HG03520 (cell line): ENCODE results near the gene PTN.

Experiments
- ATAC-seq: cut with Tn5 transposase; IDR thresholded peaks from one replicate; pipeline ENCODE4 v1.9.1; 2021; ENCODE audit warnings: mild to moderate bottlenecking, moderate library complexity; ENCODE audit not compliant: unreplicated experiment

The PTN gene

GRCh38 chr7:137324796-137325696 is 18.5 kb downstream of the PTN start:
- ATAC-seq: no peak

DNA sequence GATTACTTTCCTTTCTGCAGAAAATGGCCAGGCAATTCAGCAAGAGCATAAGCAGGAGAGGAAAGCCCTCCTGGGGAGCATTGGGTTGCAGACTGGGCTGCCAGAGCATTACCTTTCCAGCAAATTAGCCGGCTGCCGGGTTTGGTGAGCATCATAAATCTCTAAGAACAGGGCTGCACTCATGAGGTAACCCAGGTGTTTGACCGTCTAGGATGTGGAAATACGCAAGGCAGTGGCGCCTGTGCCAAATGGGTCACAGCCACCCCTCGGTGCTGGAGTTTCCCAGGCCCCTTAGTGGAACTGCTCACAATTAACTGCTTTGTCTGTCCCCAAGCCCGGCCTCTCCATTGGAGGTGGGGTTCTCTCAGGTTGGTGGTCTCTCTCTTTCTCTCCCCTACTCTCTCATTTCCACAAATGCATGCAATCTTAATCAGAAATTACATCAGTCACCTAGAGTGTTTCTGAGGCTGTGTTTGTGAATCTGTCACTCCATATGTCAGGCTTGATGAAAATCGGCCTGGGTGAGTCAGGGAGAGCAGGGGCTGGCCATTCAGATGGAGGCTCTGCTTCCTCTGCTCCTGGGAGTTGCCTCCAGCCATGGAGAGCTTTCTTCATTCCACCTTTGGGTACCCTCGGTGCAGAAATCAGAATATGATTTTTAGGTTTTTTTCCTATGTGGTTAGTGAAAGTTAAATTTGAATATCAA is 26.7 kb downstream of the PTN start:
- ATAC-seq: no peak

DNA sequence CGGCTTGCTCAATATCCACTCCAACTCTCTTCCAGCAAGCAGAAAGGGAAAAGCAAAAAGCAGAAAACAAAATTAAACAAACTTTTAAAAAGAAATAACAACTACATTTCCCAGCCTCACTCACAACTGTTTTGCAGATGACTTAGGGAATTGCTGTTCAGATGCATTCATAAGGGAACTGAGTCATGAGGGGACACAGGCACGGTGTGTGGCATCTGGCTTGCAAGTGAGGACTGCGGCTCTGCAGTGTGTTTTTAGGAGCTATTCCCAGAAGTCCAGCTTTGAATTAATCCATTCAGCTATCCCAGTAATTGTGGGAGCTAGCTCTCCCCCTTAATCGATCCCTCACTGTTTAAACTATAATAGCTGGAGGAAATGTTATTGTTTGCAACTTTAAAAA is 30.3 kb downstream of the PTN start:
- ATAC-seq: no peak

DNA sequence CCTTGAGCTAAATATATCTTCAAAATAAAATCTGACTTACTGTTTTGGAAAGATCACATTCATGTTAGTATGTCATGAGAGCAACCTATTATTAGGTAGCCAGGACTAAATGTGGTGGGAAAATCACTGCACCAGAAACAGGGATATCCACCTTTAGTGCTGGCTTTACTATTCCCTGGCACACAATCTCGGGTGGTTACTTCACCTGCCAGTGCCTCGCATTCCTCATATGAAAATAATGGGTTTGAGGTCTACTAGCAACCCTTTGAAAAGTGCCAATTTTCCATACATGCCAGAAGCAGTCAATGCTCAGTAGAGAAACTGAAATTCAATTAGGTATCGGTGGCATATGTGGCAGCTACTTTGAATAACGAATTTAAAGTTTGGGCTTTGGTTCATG is 36.8 kb downstream of the PTN start:
- ATAC-seq: no peak

DNA sequence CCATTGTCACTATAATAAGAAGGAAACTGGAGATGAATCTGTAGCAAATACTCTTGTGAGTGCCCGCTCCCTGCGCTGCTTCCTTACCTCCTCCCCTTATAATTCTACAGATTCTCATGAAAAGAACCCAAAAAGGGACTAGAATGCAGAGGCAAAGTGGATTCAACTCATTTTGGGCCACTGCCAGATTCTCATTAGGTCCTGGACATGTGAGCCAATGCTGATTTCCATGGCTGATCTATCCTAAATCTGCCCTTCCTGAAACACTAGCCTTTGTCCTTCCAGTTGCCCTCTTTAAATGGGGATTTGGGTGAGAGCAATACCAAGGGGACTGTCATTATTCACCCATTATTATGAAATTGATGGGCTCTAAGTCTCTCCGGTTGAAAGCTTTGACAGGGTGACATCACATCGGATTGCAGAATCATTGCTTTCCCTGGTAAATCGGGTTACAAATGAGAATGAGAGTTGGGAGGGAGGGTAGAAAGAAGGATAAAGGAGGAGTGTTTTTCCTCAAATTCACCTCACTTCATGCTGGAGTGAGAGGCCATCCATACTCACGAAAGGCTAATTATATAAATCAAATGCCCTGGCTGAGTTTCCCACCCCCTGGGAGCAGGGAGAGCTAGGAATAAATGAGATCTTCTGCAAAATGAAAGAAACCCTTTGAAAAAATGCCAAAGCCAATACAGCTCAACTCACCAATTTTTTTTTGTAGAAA is 37.5 kb downstream of the PTN start:
- no peak for ATAC-seq

DNA sequence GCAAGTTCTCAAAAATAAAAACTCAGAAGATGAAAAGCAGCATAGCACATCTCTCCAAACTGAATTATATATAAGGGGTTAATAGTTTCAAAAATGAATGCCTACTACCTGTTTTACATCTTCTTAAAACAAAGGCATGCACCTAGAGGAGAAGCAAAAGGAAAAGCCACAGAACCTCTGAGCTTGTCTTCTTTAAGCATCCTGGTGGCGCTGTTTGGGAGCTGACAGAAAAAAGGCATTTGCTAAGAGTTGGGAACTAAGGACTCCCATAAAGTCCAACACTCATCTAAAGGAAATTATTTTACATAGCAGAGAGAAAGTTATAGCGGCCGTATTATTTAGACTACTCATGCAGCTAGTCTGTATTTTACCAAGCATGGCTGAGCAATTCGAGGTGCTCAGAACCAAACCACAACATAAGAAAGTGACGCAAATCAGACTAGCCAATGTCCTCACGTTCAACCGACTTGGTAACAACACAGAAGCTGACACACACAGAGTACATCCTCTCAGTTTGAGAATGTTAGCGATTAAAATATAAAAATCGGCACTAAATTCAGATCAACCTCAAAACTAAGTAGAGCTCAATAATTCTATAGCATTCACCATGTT is 38.8 kb downstream of the PTN start:
- ATAC-seq: no peak

DNA sequence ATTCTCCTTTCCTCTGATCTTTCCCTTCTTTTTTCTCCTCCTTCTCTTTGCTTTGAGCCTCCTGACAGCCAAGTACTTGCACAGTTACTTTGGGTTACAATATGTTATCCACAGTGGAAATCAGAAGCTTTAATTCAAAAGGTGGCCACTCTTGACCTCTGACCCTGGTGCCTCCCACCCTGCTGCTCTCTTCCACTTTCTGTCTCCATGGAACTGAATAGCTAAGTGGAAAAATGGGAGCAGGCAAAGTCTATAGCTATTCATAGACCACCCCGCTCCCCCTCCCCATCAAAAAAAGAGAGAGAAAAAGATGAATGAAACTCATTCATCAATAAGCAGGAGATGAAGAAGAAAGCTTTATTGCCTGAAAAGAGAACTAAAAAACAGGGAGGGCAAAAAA is 39.4 kb downstream of the PTN start:
- ATAC-seq: no peak

GRCh38 chr7:137302081-137302480 is 41.5 kb downstream of the PTN start:
- ATAC-seq: no peak

DNA sequence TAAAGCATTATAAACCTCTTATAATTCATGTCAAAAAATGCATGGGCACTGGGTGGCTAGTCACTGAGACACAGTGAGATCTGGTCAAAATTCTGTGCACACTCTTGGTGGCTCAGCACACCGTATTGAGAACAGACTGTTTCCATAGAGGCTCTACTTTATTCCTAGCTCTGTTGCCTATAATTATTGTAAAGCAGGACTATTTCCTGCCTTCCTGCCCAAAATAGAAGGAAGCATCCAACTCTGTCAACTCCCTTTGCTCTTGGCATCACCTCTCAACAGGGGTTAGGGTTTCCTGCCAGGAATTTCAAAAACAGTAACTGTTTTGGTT is 45.1 kb downstream of the PTN start:
- no peak for ATAC-seq

DNA sequence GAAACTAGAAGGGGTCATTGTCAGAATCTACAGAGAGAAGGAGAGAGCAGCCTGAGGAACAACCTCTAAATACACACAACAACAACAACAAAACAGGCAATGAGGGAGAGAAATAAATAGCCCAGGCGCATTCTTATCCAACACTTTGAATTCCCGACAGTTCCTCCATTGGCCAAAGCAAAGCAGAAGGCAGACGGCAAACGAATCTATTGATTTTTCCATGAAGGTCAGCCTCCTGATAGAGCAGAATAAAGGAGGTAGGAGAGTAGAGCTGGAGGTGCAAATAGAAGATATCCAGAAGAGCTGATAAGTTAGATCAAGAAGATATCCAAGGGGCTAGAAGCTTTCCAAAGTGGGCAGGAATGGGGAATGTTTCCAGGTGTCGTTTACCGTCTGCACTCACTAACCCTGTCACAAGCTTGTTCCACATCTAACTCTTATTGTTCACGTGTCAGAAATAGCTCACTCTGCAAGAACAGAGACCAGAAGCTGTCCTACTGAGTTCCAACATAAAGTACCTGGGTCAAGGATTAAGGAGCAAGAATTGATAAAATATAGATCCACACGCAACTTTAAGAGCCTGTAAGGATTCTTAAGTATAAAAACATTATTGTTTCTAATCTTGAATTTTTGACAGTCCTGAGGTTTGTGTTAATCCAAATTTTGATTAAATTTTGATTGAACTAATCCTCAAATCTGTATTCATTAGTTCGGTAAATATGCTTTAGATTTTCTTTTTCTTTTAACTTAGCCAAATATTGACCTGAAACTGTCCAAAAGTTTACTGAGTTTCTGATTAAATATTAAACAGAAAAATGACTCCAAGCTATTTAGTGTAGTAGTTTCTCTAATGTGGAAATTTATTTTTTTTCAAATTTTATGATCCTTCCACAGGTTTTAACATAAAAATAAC is 45.7 kb downstream of the PTN start:
- ATAC-seq: no peak

GRCh38 chr7:137296576-137296975 is 47.0 kb downstream of the PTN start:
- ATAC-seq: no peak

GRCh38 chr7:137295739-137296324 is 47.7 kb downstream of the PTN start:
- ATAC-seq: no peak

GRCh38 chr7:137289101-137289500 is 54.4 kb downstream of the PTN start:
- ATAC-seq: no peak

DNA sequence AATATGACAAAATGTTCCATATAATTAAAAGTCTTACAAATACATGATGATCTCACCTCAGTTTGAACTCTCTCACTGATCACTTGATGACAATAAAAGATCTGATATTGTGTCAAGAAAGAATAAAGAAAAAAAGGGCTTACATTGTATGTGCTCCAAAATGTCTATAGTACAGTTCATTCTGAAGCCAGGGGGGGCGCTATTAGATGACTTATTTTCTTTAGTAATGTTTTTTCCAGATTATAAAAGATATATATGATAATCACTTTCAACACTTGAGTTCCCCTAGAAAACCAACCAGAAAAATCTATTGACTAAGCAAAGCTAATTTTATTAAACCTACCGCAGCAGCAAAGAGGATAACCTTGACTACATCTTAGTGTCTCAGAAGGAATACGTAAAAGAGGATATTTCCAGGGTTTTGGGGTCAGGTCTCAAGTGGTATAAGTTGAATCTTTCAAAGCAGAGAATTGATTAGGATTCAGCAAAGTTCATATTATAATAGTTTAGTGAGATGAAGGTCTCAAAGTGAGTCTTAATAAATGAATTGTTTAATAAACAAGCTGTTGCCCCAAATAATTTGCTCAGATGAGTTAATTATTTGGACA is 55.8 kb downstream of the PTN start:
- no peak for ATAC-seq

DNA sequence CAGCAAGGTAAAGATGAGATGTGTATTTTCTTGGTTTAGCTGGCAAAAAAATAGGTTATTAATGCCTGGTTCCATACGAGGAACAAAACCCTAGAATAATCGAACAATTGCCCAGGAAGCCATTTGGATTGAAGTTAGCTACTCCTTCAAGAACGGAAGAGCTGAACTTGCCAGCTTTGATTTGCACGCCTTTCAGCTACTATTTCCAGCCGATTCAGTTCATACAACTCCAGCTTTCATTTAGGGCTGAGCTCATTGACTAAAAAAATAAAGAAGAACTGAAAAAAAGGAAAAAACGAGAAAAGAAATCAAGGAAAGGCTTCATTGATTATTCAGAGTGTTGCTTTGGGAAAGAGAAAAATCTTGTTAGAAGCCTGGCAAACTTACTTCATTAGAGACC is 60.4 kb downstream of the PTN start:
- ATAC-seq: no peak

- ATAC-seq: no peak
These were observed 61.5 kb downstream of the PTN start for GRCh38 chr7:137282043-137282442.

DNA sequence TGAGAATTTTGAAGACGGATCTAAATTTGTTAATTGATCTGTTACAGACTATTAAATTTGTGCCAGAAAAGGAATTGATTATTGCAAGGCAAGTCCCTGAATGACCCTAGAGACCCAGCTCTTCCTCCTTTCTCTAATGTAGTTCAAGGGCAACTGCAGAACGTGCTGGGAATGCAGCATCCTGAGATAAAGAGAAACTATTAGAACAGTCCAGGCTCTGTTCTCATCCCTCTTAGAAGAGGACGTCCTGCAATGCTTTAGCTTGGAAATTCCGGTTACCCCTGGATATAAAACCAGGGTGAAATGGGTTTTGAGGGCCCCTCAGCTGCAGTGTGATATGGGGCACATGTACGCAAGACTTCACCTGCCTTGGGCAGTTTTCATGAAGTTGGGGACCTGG is 67.3 kb downstream of the PTN start:
- no peak for ATAC-seq

- no peak for ATAC-seq
These were observed 71.3 kb downstream of the PTN start for GRCh38 chr7:137272249-137272648.

- ATAC-seq: no peak
These were observed 74.3 kb downstream of the PTN start for GRCh38 chr7:137269240-137269639.
